Measurements from ENCODE around the gene AFF3.

GRCh38 chr2:99679518-99679917, 462.9 kb downstream of the AFF3 start:
- TF ChIP-seq REST (IDR thresholded peaks at IDR 0.05; ENCODE audit: low read depth) (no peak), CEBPB (IDR thresholded peaks at IDR 0.05) (no peak), TCF12 (IDR thresholded peaks at IDR 0.05; ENCODE audit: low read depth) (no peak), YY1 (IDR thresholded peaks at IDR 0.05; ENCODE audit: low read depth) (no peak), TAF1 (IDR thresholded peaks at IDR 0.05; ENCODE audit: low read depth) (no peak), NFIC (IDR thresholded peaks at IDR 0.05) (no peak), CREB1 (IDR thresholded peaks at IDR 0.05; ENCODE audit: low read depth) (no peak), EGR1 (IDR thresholded peaks at IDR 0.05) (no peak), TEAD4 (IDR thresholded peaks at IDR 0.05) (no peak), EP300 (IDR thresholded peaks at IDR 0.05; ENCODE audit: borderline replicate concordance) (no peak), MAX (IDR thresholded peaks at IDR 0.05) (no peak), ZBTB7A (IDR thresholded peaks at IDR 0.05; ENCODE audit: low read depth) (no peak)

Data from Ishikawa (cell line).